Mesothelial cell of epicardium (in vitro differentiated cells): Measurements from ENCODE around the gene HRH4. TPM values are rescaled to one million over a fixed set of nuclear protein-coding genes. Genes with fewer than 3 reads are reported as not detected.
A peak's percentile ranks its signal among the peaks of the same experiment; 100 is the strongest.

Experiments
- DNase-seq, 2 experiments: peaks; one replicate each; pipeline ENCODE4 v3.0.0; 2021; ENCODE audit warnings: low spot score in 2 of 2; ENCODE audit not compliant: unreplicated experiment in 2 of 2
- H3K27ac Mint-ChIP-seq: 2 replicates; pipeline ENCODE4 v1.8.0; 2021; ENCODE audit warnings: mixed read lengths
- H3K27me3 Mint-ChIP-seq: 2 replicates; pipeline ENCODE4 v1.8.0; 2021; ENCODE audit warnings: low read depth, mixed read lengths
- H3K36me3 Mint-ChIP-seq: 2 replicates; pipeline ENCODE4 v1.8.0; 2021; ENCODE audit warnings: mixed read lengths
- H3K4me1 Mint-ChIP-seq: 2 replicates; pipeline ENCODE4 v1.8.0; 2021; ENCODE audit warnings: mixed read lengths
- H3K4me3 Mint-ChIP-seq: 2 replicates; pipeline ENCODE4 v1.8.0; 2021; ENCODE audit warnings: mild to moderate bottlenecking, moderate library complexity, mixed read lengths
- H3K9me3 Mint-ChIP-seq: 2 replicates; pipeline ENCODE4 v1.8.0; 2021; ENCODE audit warnings: mixed read lengths
- total RNA-seq: library from RNA; stranded (reverse); gene quantifications from 3 replicates; pipeline ENCODE4 v1.2.1, GENCODE V29; 2021
- TF ChIP-seq, protein P1 (sequence below): fragments of 200-600 bp; sonication (generic); IDR thresholded peaks from one replicate; pipeline ENCODE4 v1.5.0; 2021; ENCODE audit warnings: antibody characterized with exemption; ENCODE audit not compliant: unreplicated experiment

Gene HRH4
- total RNA-seq, 1 donor from 2014 or later: not detected

DNA sequence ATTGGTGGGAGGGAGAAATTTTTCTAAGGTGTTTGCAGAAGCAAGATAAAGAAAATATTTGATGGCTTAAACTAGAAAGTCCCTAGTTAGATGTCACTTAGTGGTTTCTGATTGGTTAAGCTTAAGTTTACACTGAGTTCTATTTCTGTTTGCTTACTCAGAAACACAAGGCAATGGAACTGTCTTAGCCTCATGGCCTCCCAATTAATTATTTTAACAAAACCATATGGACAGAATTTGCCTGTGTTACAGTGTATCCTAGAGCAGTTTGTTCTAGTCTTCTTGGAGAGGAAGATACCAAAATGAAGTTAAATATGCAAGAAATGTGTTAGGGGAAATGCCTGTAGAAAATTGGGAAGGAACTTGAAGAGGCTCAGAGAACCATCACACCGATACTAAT lies 38.6 kb upstream of the HRH4 start:
- TF ChIP-seq, protein P1, sequence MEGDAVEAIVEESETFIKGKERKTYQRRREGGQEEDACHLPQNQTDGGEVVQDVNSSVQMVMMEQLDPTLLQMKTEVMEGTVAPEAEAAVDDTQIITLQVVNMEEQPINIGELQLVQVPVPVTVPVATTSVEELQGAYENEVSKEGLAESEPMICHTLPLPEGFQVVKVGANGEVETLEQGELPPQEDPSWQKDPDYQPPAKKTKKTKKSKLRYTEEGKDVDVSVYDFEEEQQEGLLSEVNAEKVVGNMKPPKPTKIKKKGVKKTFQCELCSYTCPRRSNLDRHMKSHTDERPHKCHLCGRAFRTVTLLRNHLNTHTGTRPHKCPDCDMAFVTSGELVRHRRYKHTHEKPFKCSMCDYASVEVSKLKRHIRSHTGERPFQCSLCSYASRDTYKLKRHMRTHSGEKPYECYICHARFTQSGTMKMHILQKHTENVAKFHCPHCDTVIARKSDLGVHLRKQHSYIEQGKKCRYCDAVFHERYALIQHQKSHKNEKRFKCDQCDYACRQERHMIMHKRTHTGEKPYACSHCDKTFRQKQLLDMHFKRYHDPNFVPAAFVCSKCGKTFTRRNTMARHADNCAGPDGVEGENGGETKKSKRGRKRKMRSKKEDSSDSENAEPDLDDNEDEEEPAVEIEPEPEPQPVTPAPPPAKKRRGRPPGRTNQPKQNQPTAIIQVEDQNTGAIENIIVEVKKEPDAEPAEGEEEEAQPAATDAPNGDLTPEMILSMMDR: no peak
- no peak for DNase-seq
- Mint-ChIP-seq H3K27me3 (peaks cover 44% of the 10 kb centered on the region), H3K4me1 (peaks cover 4% of the 10 kb centered on the region), H3K36me3 (no peaks in the 10 kb centered on the region), H3K4me3 (no peak overlapping the region), H3K9me3 (peaks cover 4% of the 10 kb centered on the region), H3K27ac (no peak overlapping the region)

DNA sequence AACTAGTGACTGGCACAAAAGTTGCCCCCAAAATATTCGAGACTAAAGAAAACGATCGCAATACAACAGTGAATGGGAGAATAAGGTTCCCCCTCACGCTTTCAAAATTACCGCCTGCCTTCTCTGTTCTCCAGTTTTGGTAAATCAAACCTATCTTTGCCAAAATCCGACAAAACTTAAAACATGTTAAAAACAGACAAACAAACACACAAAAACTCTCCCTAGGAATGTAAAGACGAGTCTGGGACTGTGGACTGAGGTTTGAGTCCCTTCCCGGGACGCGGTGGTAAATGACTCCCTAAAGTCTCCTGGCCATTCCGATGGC lies 34.4 kb upstream of the HRH4 start:
- peaks cover 4% of the 10 kb centered on the region for H3K9me3 Mint-ChIP-seq
- TF ChIP-seq, protein P1: no peak

DNA sequence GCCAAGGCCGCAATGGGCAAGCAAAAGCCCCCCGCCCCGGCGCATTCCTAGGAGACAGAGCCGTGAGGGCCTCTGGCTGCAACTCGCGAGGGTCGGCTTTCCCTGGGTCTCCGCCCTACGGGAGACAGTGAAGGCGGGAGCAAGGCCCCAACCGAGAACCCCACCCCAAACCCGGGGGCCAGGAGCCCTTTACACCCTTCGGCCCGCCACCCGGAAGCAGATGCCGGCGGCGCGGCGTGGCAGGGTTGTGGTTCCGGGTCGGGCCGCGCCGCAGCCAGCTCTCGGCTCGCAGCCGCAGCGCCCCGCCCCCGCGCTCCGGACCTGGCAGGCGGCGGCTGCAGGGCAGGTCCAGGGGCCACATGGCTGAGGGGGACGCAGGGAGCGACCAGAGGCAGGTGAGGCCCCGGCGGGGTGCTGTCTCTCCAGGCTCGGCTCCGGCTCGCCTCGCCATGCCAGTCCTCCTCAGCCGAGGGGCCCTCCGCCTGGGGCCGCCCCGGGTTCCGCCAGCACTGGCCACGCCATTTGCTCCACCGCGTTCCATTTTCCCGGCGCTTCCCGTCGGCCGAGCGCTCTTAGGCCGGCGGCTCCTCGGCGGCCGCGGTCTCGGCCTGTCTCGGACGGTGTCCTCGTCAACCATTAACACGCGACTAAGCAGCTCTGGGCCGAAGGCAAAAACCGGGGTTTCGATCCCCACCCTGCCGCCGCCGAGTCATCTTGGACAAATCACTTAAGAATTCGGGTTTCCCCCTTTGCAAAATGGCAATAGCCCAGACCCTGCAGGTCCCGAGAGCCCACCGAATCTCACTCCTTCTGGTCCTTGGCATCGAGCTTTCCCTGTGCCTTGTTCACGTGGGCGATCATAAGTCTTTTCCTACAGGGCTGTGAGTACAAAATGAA lies 33.8 kb upstream of the HRH4 start, which contains the start of gene IMPACT:
TSS of gene IMPACT (plus strand) at position 273 of the 897 bp plus-strand sequence. CDS start at position 360, 87 bp downstream.
- Mint-ChIP-seq H3K27me3 (peaks cover 30% of the 10 kb centered on the region), H3K27ac (peak within 1 kb of the TSS; percentile 96), H3K4me1 (peaks cover 23% of the 10 kb centered on the region), H3K9me3 (peaks cover 4% of the 10 kb centered on the region), H3K36me3 (peaks cover 7% of the 10 kb centered on the region), H3K4me3 (peak within 1 kb of the TSS; percentile 83)
- TF ChIP-seq, protein P1: no peak
- peak; percentile 84 to 88 for DNase-seq

More for the DNA sequence above, 34.4 kb upstream of the HRH4 start:
- Mint-ChIP-seq H3K27me3 (peaks cover 32% of the 10 kb centered on the region), H3K36me3 (peaks cover 3% of the 10 kb centered on the region), H3K4me3 (peak overlapping the region; percentile 83), H3K27ac (peak overlapping the region; percentile 84), H3K4me1 (peaks cover 23% of the 10 kb centered on the region)
- DNase-seq: no peak

DNA sequence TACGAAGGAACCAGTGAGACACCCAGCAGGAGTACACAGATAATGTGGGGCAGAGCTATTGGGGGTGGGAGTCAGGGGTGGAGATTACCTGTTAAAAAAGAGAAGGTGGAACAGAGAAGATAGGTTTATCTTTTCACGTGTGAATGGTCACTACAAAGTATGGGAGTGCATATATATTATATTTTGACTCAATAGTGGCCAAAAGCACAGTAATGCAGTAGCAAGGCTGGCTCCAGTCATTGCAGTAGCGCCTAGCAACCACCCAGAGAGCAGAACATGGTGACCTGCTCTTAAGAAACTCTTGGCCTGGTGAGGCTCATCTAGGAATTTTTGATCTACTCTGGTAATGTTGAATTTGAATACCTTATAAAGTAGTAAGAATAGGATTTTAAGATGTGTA lies 33.0 kb upstream of the HRH4 start:
- no peak for DNase-seq
- Mint-ChIP-seq H3K4me1 (peaks cover 23% of the 10 kb centered on the region), H3K9me3 (peaks cover 4% of the 10 kb centered on the region), H3K4me3 (peak overlapping the region; percentile 83), H3K27ac (peak overlapping the region; percentile 96), H3K36me3 (peaks cover 8% of the 10 kb centered on the region), H3K27me3 (peaks cover 23% of the 10 kb centered on the region)
- TF ChIP-seq, protein P1: no peak

DNA sequence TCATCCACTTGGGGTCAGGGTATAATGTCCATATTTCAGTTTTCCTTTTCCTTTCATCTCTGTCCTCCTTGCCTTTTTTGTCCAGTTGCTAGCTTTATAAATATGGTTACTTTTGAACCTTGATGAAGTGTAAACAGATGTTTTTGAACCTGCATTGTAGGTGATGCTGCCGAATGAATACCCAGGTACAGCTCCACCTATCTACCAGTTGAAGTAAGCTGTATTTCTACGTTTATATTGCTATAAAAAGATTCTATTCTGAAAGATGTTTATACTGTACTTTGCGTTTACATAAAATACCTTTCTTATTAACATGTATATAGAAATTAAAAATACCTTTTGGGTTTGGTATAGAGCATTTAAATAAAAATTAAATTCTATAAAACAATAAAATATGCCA lies 31.7 kb upstream of the HRH4 start:
- Mint-ChIP-seq H3K4me3 (peak overlapping the region; percentile 44), H3K36me3 (peaks cover 13% of the 10 kb centered on the region), H3K27me3 (peaks cover 12% of the 10 kb centered on the region), H3K9me3 (peaks cover 4% of the 10 kb centered on the region), H3K4me1 (peaks cover 23% of the 10 kb centered on the region), H3K27ac (no peak overlapping the region)
- no peak for DNase-seq
- TF ChIP-seq, protein P1: no peak
